NCI-H446 treated with DMSO at 0.1 percent for 48 hours (cell line): ENCODE results near the gene SLC8B1.
A peak's percentile ranks its signal among the peaks of the same experiment; 100 is the strongest.
"Not testable (repeated sequence)": the region's sequence is repeated elsewhere in the genome, so short reads cannot be mapped to it uniquely, and the experiment has no call there.

ENCODE experiments used
- DNase-seq: peaks from one replicate; lab custom pipeline; 2025; lab: John Stamatoyannopoulos, UW

Gene SLC8B1

GRCh38 chr12:113358381-113359132 lies 23.6 kb upstream of the SLC8B1 start, which contains the start of gene PLBD2:
PLBD2 (plus strand) TSS chr12:113358587; CDS start chr12:113358601, 14 bp downstream.
- peak; percentile 84 for DNase-seq

GRCh38 chr12:113354192-113354591 lies 19.3 kb upstream of the SLC8B1 start:
- not testable (repeated sequence) for DNase-seq

DNA sequence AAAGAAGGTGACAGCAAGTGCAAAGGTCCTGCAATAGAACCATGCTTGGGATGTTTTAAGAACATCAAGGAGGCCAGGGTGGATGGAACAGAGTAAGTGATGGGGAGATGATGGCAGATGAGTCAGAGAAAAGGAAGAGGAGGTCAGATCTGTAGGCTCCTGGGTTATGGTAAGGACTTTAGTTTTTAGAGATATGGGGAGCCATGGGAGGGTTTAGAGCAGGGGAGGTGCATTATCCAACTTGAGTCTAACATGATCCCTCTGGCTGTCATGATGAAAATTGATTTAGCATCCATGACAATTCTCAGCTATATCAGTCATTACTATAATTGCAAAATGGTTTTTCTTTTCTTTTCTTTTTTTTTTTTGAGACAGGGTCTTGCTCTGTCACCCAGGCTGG lies 16.2 kb upstream of the SLC8B1 start:
- no peak for DNase-seq

DNA sequence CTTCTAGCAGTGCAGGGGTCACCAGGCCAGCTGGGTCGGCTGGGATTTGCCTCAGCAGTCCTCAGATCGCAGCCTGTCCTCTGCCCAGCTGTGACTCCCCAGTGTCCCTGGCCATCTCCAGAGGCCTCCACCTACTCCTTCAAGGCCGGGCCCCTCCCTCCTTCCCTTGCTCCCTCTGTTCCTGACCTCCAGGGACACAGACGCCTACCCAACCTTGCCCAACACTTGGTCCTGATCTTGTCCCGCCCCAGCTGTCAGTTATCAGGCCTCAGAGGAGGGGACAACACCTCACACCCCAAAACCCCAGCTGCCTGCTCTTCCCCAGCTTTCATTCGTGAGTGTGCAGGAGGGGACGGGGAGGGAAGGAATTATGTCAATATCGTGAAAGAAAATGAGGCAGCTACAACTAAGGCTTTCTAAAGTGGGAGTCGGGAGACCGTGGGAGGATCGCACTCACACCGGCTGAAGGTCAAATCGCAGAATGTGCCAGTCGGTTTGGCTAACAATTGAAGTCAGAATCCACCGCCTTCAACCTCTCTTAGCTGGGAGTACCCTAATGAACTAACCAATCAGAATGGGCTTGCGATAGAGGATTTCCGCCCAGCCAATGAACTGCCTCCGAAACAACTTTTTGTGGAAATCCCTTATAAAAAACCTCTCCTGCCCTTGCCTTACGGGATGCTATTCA lies 14.1 kb upstream of the SLC8B1 start:
- DNase-seq = no peak

GRCh38 chr12:113347892-113348291 lies 13.0 kb upstream of the SLC8B1 start:
- DNase-seq = no peak

DNA sequence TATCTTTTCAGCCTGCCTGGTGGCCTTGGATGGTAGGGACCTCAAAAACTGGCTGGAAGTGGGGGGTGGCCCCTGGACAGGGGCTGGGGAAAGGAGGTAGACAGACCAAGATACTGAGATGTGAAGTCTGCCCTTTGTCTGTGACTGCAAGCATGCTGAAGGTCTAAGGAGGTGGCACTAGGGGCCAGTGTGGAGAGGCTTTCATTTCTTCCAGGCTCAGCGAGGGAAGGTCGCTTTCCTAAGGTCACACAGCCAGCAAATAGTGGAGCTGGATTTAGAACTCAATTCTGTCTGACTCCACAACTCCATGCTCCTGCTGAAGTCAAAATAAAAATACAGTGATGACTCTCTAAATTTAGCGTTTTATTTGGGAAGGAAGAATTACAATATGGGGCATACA lies 12.2 kb upstream of the SLC8B1 start:
- DNase-seq = no peak

- no peak for DNase-seq
These were observed 11.4 kb upstream of the SLC8B1 start for GRCh38 chr12:113346353-113346752.

DNA sequence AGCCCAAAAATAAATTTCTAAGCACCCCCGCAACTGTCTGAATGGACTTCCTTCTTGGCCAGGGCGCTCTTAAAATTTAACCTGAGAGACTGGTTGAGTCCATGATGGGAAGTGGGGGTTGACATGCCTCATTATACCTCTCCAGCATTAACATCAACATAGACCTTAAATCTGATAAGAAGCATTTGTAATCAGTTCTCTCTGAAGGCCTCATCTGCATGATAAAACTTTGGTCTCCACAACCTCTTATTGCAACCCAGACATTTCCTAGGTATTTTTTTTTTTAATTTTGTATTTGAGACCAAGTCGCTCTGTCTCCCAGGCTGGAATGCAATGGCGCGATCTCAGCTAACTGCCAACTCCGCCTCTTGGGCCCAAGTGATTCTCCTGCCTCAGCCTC lies 10.4 kb upstream of the SLC8B1 start:
- no peak for DNase-seq

GRCh38 chr12:113341535-113341934 lies 6.6 kb upstream of the SLC8B1 start:
- DNase-seq = no peak

DNA sequence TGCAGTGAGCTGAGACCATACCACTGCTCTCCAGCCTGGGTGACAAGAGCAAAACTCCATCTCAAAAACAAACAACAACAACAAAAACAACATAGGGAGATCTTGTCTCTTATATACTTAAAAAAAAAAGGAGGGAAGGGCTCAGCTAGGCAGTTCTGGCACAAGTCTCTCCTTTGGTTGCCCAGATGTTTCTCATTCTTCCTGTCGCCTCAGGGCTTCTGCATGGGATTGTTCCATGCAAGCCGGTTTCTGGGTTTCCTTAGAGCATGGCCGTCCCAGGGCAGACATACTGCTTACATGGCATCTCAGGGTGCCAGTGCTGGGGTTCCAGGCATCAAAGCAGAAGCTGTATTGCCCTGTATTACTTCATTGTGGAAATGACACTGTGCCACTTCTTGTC lies 5.2 kb upstream of the SLC8B1 start:
- no peak for DNase-seq

DNA sequence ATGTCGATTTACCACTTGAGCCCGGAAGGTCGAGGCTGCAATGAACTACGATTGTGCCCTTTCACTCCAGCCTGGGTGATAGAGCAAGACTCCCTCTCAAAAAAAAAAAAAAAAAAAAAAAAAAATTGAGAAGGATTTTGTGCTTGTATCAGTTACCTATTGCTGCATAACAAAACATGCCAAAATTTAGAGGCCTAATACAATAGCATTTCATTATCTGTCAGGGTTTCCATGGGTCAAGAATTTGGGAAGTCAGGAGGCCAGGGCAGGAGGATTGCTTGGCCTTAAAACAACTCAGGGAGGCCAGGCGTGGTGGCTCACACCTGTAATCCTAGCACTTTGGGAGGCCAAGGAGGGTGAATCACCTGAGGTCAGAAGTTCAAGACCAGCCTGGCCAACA lies 4.6 kb upstream of the SLC8B1 start:
- no peak for DNase-seq

DNA sequence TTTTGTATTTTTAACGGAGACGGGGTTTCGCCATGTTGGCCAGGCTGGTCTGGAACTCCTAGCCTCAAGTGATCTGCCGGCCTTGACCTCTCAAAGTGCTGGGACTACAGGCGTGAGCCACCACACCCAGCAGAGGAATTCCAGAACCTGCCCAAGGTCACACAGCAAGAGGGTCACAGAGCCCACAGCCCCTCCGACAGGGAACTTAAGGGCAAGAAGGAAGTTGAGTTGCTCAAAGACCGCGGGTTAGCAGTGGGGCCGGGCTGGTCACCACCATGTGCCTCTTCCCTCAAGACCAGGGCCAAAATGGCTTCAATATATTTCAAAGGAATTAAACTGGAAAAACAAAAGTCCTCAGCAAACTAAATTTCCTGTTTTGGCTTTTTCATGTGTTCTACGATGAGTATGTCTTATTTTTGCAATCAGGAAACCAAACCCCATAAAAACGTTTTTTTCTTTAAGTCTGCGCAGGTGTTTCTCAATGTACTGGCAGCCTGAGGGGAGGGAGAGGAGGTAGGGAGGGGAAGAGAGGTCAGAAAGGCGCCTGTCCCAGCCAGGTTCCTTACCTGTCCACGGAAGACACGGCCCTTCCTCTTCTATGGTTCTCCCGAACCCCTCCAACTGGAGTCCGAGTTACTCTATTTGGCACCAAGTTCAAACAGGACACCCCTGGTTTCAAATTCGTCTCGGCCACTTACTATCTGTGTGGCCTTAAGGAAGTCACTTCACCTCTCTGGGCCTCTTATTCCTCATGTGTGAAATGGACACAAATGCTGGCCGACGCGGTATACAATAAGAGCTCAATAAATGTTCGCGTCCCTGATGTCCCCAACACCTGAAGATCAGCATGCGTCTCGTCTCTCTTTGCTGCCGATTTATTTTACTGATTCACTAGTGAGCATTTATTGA lies 778 bp downstream of the SLC8B1 start:
- no peak for DNase-seq

GRCh38 chr12:113333418-113333750 lies 1.5 kb downstream of the SLC8B1 start:
- DNase-seq = no peak

GRCh38 chr12:113332688-113333417 lies 2.1 kb downstream of the SLC8B1 start:
- DNase-seq = no peak

DNA sequence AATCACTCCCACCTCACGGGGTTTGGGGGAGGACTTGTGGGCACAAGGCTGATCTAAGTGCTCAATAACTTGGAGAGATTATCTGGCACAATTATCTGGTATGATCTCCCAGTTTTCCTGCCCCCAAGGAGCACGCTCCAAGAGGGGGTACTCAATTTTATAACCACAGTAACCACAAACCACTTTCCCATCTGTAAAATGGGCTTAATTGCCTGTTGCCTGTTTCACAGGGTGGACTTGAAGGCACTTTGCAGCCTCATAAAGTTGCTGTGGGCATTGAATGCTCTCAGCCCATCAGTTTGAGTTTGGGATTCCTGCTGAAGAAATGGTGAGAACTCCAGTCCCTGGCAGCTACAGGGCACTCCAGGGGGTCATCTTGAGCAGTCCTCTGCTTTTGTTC lies 4.4 kb downstream of the SLC8B1 start:
- no peak for DNase-seq

GRCh38 chr12:113329791-113330417 lies 5.0 kb downstream of the SLC8B1 start:
- DNase-seq = no peak

DNA sequence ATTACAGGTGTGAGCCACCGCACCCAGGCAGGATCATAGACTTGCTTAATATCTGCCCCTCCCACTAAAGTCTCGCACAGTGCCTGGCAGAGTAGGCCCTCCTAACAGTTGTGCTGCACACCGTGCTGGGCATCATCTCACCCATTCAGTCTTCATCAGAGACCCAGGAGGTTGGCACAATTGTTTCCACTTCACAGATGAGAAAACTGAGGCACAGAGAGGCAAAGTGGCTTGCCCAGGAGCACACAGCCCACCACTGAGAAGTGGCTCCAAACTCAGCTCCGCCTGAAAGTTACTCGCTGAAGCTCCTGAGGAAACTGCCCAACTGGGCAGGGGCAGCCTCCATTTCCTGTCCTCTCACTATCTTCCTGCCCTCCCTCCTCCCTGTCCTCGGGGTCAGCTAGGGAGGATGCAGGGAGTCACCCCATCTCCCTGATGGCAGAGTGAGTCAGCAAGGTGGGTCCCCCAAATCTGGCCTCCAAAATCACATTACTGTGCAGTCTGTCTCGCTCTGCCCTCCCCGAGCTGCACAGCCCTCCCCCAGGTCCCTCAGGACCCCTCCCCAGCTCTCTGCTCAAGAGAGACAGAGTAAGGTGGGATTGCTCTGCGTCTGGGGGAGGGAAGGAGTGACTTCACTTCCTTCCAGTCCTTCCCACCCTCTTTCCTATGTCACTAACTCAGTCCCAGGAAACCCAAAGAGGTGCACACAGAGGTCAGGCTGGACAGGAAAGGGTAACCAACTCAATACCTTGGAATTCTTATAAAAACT lies 5.7 kb downstream of the SLC8B1 start:
- DNase-seq = no peak

DNA sequence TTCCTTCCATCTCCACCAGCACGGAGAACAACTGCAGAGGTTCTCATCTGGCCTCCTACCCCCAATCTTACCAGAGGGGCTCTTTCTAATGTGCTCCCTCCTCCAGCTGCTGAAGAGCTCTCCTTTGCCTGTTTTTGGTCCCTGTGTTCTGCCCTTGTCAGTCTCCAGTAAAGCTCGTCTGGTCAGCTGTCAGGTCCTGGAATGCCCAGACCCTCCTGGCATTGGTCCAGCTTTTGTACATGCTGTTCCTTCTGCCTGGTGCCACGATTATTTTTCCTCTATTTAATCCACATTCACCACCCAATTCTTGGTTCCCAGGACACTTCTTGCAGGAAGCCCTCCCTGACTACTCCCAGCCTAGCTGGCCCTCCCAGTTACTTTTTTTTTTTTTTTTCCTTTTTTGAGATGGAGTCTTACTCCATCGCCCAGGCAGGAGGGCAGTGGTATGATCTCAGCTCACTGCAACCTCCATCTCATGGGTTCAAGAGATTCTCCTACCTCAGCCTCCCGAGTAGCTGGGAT lies 6.5 kb downstream of the SLC8B1 start:
- no peak for DNase-seq

DNA sequence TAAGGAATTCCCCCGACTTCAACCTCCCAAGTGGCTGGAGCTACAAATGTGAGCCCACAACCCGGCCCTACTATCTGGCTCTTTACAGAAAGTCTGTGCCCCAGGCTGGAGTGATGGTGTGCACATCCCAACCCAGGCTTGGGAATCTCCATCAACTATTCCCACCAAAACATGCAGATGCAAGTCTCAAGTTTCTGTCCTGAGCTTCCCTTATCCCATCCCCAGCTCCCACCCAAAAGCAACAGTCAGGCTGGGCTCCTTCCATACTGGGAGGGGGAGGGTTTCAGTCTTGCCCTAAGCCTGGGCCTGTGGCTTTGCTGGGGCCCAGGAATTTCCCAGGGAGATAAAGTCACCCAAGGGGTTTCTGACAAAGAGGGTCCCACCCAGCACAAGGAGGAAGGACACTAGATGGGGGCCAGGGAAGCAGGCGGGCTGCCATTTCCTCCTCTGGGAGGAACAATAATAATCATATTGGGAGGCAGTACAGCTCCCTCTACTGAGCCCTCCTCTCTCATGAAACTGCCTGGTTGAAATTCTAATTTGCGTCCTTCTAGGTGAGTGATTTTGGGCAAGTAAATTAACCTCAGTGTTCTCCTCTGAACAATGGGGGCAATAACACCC lies 8.0 kb downstream of the SLC8B1 start:
- DNase-seq = no peak

GRCh38 chr12:113325916-113326315 lies 9.0 kb downstream of the SLC8B1 start:
- DNase-seq = peak; percentile 27
